ENCODE measurements around the gene VRK3.

Gene VRK3

GRCh38 chr19:49929611-49930482, 95.3 kb downstream of the VRK3 start:
- peak; percentile 86 for DNase-seq (ENCODE audit: low read depth)

- DNase-seq (ENCODE audit: low read depth): peak; percentile 91
These were observed 96.0 kb downstream of the VRK3 start, which contains the start of the genes ATF5 and NUP62 for GRCh38 chr19:49929121-49929610. ATF5 (plus strand) TSS chr19:49929205; CDS start chr19:49930851, 1,646 bp downstream. NUP62 (minus strand) TSS chr19:49929504; CDS start chr19:49909807, 19,697 bp downstream.

GRCh38 chr19:49927526-49928264, 97.5 kb downstream of the VRK3 start:
- no peak for DNase-seq (ENCODE audit: low read depth)

- no peak for DNase-seq (ENCODE audit: low read depth)
These were observed 98.7 kb downstream of the VRK3 start for GRCh38 chr19:49926515-49926914.
